Activated naive CD4-positive, alpha-beta T cell treated with anti-CD3 and anti-CD28 coated beads, Interleukin-2, amount 10 ng/mL, durations not matched to agents 7 days and 5 days (primary cell): ENCODE data around the gene SEC14L5.

Experiments used
- CTCF ChIA-PET: fragments of 350-600 bp; sonication (Branson Sonifier 250); formaldehyde crosslinking; loops from one replicate; lab custom pipeline; 2021; ENCODE audit warnings: antibody characterized with exemption; lab: Charles Lee
- DNase-seq: peaks from one replicate; pipeline ENCODE4 v3.0.0-alpha.2; 2020
- H3K27ac Mint-ChIP-seq: one replicate; pipeline ENCODE4 v1.8.0; 2021; ENCODE audit warnings: mild to moderate bottlenecking, moderate library complexity, mixed read lengths
- H3K27me3 Mint-ChIP-seq: one replicate; pipeline ENCODE4 v1.8.0; 2021; ENCODE audit warnings: mild to moderate bottlenecking, mixed read lengths
- H3K36me3 Mint-ChIP-seq: one replicate; pipeline ENCODE4 v1.8.0; 2021; ENCODE audit warnings: mixed read lengths
- H3K4me1 Mint-ChIP-seq: one replicate; pipeline ENCODE4 v1.8.0; 2021; ENCODE audit warnings: mixed read lengths
- H3K4me3 Mint-ChIP-seq: one replicate; pipeline ENCODE4 v1.8.0; 2021; ENCODE audit warnings: mild to moderate bottlenecking, moderate library complexity, mixed read lengths
- H3K9me3 Mint-ChIP-seq: one replicate; pipeline ENCODE4 v1.8.0; 2021; ENCODE audit warnings: mixed read lengths

The SEC14L5 gene

GRCh38 chr16:5012887-5013286 is 54.8 kb downstream of the SEC14L5 start:
- DNase-seq: no peak
- Mint-ChIP-seq H3K27ac (no peak overlapping the region), H3K4me3 (no peak overlapping the region), H3K9me3 (no peaks in the 10 kb centered on the region), H3K36me3 (no peaks in the 10 kb centered on the region), H3K4me1 (no peaks in the 10 kb centered on the region), H3K27me3 (peaks cover 31% of the 10 kb centered on the region)
- CTCF ChIA-PET: no interaction called here

GRCh38 chr16:5015351-5015750 is 57.2 kb downstream of the SEC14L5 start:
- Mint-ChIP-seq H3K27ac (no peak overlapping the region), H3K4me3 (no peak overlapping the region), H3K4me1 (no peaks in the 10 kb centered on the region), H3K9me3 (no peaks in the 10 kb centered on the region), H3K36me3 (no peaks in the 10 kb centered on the region), H3K27me3 (peaks cover 14% of the 10 kb centered on the region)
- no peak for DNase-seq
- CTCF ChIA-PET: no interaction called here

- no peaks in the 10 kb centered on the region for H3K36me3 Mint-ChIP-seq
- DNase-seq: no peak
- no peaks in the 10 kb centered on the region for H3K4me1 Mint-ChIP-seq
- H3K27me3 Mint-ChIP-seq: peaks cover 9% of the 10 kb centered on the region
- H3K9me3 Mint-ChIP-seq: no peaks in the 10 kb centered on the region
- CTCF ChIA-PET: no interaction called here
- H3K27ac Mint-ChIP-seq: no peak overlapping the region
- H3K4me3 Mint-ChIP-seq: no peak overlapping the region
These were observed 57.8 kb downstream of the SEC14L5 start for GRCh38 chr16:5015887-5016286.

- CTCF ChIA-PET: no interaction called here
- Mint-ChIP-seq H3K4me3 (no peak overlapping the region), H3K9me3 (no peaks in the 10 kb centered on the region), H3K4me1 (no peaks in the 10 kb centered on the region), H3K27ac (no peak overlapping the region), H3K36me3 (no peaks in the 10 kb centered on the region), H3K27me3 (no peaks in the 10 kb centered on the region)
- DNase-seq: no peak
These were observed 59.0 kb downstream of the SEC14L5 start for GRCh38 chr16:5016967-5017677.

GRCh38 chr16:5017678-5017969 is 59.5 kb downstream of the SEC14L5 start:
- Mint-ChIP-seq H3K27me3 (no peaks in the 10 kb centered on the region), H3K4me1 (no peaks in the 10 kb centered on the region), H3K9me3 (no peaks in the 10 kb centered on the region), H3K36me3 (no peaks in the 10 kb centered on the region), H3K4me3 (no peak overlapping the region), H3K27ac (no peak overlapping the region)
- CTCF ChIA-PET: no interaction called here
- no peak for DNase-seq

GRCh38 chr16:5018793-5019192 is 60.7 kb downstream of the SEC14L5 start:
- Mint-ChIP-seq H3K27me3 (no peaks in the 10 kb centered on the region), H3K27ac (no peak overlapping the region), H3K36me3 (no peaks in the 10 kb centered on the region), H3K9me3 (no peaks in the 10 kb centered on the region), H3K4me3 (no peak overlapping the region), H3K4me1 (no peaks in the 10 kb centered on the region)
- DNase-seq: no peak
- CTCF ChIA-PET: no interaction called here

GRCh38 chr16:5019775-5020174 is 61.6 kb downstream of the SEC14L5 start:
- Mint-ChIP-seq H3K36me3 (no peaks in the 10 kb centered on the region), H3K4me1 (no peaks in the 10 kb centered on the region), H3K9me3 (no peaks in the 10 kb centered on the region), H3K4me3 (no peak overlapping the region), H3K27me3 (no peaks in the 10 kb centered on the region), H3K27ac (no peak overlapping the region)
- DNase-seq: no peak
- CTCF ChIA-PET: no interaction called here

- CTCF ChIA-PET: no interaction called here
- Mint-ChIP-seq H3K4me1 (no peaks in the 10 kb centered on the region), H3K36me3 (no peaks in the 10 kb centered on the region), H3K4me3 (no peak overlapping the region), H3K9me3 (no peaks in the 10 kb centered on the region), H3K27ac (no peak overlapping the region), H3K27me3 (no peaks in the 10 kb centered on the region)
- no peak for DNase-seq
These were observed 62.4 kb downstream of the SEC14L5 start for GRCh38 chr16:5020551-5020950.

- DNase-seq: no peak
- no peaks in the 10 kb centered on the region for H3K4me1 Mint-ChIP-seq
- H3K9me3 Mint-ChIP-seq: no peaks in the 10 kb centered on the region
- H3K27ac Mint-ChIP-seq: no peak overlapping the region
- H3K36me3 Mint-ChIP-seq: no peaks in the 10 kb centered on the region
- H3K27me3 Mint-ChIP-seq: no peaks in the 10 kb centered on the region
- H3K4me3 Mint-ChIP-seq: no peak overlapping the region
- CTCF ChIA-PET: no interaction called here
These were observed 64.4 kb downstream of the SEC14L5 start for GRCh38 chr16:5022521-5022920.

- CTCF ChIA-PET: no interaction called here
- Mint-ChIP-seq H3K27me3 (no peaks in the 10 kb centered on the region), H3K9me3 (no peaks in the 10 kb centered on the region), H3K4me3 (no peak overlapping the region), H3K36me3 (no peaks in the 10 kb centered on the region), H3K4me1 (no peaks in the 10 kb centered on the region), H3K27ac (no peak overlapping the region)
- no peak for DNase-seq
These were observed 66.5 kb downstream of the SEC14L5 start for GRCh38 chr16:5024632-5025031.

- DNase-seq: peak; percentile 25
- H3K27ac Mint-ChIP-seq: no peak overlapping the region
- CTCF ChIA-PET: no interaction called here
- H3K4me3 Mint-ChIP-seq: no peak overlapping the region
- H3K27me3 Mint-ChIP-seq: no peaks in the 10 kb centered on the region
- H3K9me3 Mint-ChIP-seq: no peaks in the 10 kb centered on the region
- H3K36me3 Mint-ChIP-seq: no peaks in the 10 kb centered on the region
- no peaks in the 10 kb centered on the region for H3K4me1 Mint-ChIP-seq
These were observed 67.1 kb downstream of the SEC14L5 start for GRCh38 chr16:5025171-5025632.

- no peaks in the 10 kb centered on the region for H3K36me3 Mint-ChIP-seq
- no peaks in the 10 kb centered on the region for H3K4me1 Mint-ChIP-seq
- no peaks in the 10 kb centered on the region for H3K9me3 Mint-ChIP-seq
- H3K27ac Mint-ChIP-seq: no peak overlapping the region
- DNase-seq: no peak
- CTCF ChIA-PET: no interaction called here
- H3K27me3 Mint-ChIP-seq: no peaks in the 10 kb centered on the region
- H3K4me3 Mint-ChIP-seq: no peak overlapping the region
These were observed 68.5 kb downstream of the SEC14L5 start for GRCh38 chr16:5026664-5027063.

GRCh38 chr16:5027086-5027485 is 69.0 kb downstream of the SEC14L5 start:
- Mint-ChIP-seq H3K4me3 (no peak overlapping the region), H3K4me1 (peaks cover 2% of the 10 kb centered on the region), H3K27me3 (no peaks in the 10 kb centered on the region), H3K36me3 (no peaks in the 10 kb centered on the region), H3K9me3 (no peaks in the 10 kb centered on the region), H3K27ac (no peak overlapping the region)
- CTCF ChIA-PET: no interaction called here
- DNase-seq: no peak

- no peak for DNase-seq
- H3K36me3 Mint-ChIP-seq: no peaks in the 10 kb centered on the region
- peaks cover 5% of the 10 kb centered on the region for H3K4me1 Mint-ChIP-seq
- H3K9me3 Mint-ChIP-seq: no peaks in the 10 kb centered on the region
- no peak overlapping the region for H3K4me3 Mint-ChIP-seq
- H3K27me3 Mint-ChIP-seq: no peaks in the 10 kb centered on the region
- H3K27ac Mint-ChIP-seq: no peak overlapping the region
- CTCF ChIA-PET: no interaction called here
These were observed 69.6 kb downstream of the SEC14L5 start for GRCh38 chr16:5027575-5028235.

- Mint-ChIP-seq H3K27ac (no peak overlapping the region), H3K4me1 (peaks cover 11% of the 10 kb centered on the region), H3K9me3 (no peaks in the 10 kb centered on the region), H3K36me3 (no peaks in the 10 kb centered on the region), H3K27me3 (no peaks in the 10 kb centered on the region), H3K4me3 (no peak overlapping the region)
- CTCF ChIA-PET: no interaction called here
- DNase-seq: no peak
These were observed 70.9 kb downstream of the SEC14L5 start for GRCh38 chr16:5028950-5029475.
